OCI-M2 (cell line): ENCODE measurements around the gene RXRA.

Experiments
- DNase-seq: peaks from one replicate; lab custom pipeline; 2025; ENCODE audit not compliant: unreplicated experiment; lab: John Stamatoyannopoulos, UW

RXRA gene

DNA sequence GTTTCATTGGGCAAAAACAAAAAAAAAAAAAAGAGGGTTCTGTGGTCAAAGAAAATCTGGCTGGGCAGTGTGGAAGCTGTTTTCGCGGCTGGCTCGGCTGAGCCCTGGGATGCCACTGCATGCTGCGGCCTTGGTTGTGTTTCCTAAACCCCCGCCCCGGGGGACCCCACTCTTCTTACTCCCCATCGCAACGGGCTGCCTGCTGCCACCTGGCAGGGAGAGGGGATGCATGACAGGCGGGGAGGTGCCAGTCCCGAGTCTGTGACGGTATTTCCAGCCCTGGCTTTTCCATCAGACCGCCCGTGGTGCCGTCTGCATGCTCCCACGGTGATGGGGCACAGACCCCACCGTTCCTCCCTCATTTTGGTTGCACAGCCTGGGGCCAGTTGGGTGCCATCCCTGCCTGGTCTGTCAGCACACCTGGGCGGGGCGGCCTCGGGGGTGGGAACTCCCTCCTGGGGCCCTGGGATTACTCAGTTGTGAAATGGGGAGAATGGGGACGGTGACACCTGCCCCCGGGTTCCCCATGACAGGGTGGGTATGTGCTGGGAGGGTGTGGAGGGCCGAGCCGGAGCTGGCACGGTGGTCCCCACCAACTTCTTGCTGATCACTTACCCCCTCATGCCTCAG, 101.0 kb downstream of the RXRA start:
- no peak for DNase-seq

DNA sequence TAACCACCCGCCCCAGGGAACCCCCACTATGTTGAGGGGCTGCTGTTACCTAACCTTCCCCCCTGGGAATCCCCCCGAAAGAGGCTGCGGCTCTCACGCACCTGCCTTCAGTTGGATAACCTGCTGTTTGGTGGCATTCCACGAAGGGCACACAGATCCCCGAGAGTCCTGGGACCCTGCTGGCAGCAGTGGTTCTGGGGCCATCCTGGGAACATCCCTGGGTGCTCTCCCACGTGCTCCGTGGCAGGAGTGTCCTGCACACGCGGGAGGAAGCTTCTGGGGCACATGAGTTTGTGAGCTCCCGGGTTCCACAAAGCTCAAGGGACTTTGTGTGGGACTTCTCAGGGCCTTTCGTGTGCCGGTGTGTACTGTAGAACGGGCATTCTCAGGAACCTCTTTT, 102.3 kb downstream of the RXRA start:
- DNase-seq, result no peak

DNA sequence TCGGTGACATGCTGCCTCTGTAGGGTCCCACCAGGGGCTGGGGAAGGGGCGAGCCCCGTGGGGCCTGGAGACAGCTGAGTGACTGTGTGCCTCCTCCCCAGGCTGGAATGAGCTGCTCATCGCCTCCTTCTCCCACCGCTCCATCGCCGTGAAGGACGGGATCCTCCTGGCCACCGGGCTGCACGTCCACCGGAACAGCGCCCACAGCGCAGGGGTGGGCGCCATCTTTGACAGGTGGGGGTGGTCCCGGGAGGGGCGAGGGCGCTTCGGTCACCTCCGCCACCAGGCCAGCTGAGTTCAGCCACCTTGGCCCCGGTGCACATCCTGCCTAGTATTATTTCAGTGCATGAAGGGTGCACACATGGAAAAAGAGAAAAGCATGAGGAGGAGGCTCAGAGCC, 102.8 kb downstream of the RXRA start:
- no peak for DNase-seq

DNA sequence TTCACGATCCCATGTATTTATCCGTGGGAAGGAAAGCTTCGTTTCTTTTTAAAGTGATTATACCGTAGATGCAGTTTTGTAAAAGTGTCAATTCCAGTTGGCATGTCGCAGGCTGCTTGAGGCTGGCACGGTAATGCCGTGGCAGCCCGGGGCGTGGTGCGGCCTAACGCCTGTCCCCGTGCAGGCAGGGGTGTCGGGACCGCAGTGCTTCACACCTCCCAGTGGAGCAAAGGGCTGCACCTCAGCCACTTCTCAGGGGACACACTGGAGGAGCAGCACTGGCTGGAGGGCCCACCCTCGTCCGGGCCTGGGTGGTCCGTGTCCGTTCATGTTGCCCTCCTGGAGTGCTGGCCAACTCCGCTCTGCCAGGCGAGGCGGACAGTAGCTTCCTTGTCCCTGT, 103.2 kb downstream of the RXRA start:
- DNase-seq, result no peak

DNA sequence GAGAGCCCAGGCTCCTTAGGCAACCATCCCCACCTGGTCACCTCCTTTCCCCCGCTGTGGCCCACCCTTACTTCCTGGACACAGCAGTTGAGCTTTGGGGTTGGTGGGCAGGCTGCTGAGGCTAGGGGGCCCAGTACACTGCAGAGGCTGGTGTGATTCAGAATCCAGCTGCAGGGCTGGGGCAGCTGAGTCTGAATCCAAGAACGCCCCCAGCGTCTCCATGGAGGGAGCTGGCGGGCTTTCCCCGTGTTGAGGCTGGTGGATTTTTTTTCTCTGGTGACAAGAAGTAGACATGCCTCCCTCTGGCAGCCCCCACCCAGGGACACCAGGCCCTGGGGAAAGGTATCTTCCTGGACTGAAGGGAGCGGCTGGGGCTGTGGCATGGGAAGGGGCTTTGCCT, 104.8 kb downstream of the RXRA start:
- DNase-seq, result no peak

DNA sequence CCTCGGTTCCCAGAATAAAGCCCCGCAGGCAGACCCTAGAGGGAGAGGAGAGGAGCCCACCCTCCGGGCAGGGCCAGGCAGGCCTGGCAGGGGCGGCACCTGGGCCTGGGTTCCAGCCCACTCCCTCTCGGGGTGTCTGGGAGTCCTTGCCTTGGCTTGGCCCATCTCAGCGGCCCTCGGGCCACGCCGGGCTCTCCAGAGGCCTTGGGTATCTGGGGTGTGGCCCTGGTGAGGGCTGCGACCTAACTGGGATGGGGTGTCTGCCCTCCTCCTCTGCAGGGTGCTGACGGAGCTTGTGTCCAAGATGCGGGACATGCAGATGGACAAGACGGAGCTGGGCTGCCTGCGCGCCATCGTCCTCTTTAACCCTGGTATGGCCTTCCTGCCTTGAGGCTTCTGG, 105.4 kb downstream of the RXRA start:
- no peak for DNase-seq

DNA sequence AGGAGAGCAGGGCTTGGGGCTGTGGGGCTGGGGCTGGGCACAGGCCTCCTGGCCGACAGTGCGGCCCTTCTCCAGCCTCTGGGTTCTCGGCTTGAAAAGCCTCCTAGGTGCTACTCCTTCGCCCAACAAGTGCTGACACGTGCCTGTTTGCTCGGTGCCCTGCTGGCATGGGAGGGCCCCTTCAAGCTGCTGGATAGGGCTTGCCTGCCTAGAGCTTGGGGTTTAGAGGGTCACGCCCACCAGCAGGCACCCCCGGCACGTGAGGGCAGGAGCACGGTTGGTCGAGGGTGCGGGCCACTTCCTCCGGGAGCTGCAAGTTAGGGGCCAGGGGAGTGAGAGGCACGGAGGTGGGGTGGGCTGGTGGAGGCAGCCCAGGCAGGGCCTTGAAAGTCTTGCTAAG, 106.2 kb downstream of the RXRA start:
- no peak for DNase-seq

DNA sequence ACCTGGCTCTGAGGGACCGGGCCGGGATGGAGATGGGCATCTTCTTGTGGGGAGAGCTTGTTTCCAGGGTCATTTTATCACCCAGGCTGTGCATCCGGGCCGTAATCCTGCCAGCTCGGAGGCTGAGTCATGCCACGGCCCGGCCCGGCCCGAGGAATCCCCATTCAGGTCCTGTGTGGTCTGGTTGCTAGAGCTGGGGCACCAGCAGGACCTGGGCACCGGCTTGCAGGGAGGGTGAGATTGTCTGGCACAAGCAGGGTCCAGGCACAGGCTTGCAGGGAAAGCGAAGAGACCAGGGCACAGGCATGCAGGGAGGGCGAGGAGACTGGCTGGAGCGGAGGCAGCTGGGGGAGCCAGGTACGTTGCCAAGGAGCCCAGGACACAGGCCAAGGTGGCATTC, 106.8 kb downstream of the RXRA start:
- no peak for DNase-seq

DNA sequence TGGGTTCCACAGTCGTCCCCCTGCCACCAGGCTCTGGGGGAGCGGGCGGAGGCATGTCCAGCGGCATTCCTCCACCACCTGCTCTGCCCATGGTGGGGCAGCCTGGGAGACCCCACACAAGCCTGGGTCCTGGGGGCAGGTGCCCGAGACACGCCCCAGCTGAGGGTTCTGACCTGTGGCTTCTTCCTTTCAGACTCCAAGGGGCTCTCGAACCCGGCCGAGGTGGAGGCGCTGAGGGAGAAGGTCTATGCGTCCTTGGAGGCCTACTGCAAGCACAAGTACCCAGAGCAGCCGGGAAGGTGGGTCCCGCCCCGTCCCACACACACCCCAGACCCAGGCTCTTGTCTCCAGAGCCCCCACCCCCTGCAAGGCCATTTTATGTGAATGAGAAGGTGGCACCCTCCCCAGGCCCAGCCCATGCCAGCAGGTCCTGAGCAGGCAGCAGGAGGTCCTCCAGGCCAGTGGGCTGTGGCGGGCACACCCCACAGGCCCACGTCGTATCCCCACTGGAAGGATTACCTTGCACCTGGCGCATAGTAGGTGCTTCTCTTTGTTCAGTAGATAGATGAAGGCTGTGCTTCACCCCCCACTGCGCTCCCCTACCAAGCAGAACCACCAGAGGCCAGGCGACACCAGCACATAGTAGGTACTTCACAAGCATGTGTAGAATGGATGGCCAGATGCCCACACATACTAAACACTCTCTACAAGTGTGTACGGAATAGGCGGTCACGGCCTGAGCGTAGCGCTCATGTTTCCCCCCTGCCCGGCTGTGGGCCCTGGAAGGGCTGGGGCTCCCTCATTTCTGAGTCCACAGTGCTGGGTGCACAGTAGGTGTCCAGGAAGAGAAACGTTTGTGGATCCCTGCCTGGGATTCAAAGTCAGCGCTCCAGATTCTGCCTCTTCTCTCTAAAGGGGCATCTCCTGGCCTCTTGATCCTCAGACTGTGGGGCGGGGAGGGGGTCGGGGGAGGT, 107.9 kb downstream of the RXRA start:
- no peak for DNase-seq

DNA sequence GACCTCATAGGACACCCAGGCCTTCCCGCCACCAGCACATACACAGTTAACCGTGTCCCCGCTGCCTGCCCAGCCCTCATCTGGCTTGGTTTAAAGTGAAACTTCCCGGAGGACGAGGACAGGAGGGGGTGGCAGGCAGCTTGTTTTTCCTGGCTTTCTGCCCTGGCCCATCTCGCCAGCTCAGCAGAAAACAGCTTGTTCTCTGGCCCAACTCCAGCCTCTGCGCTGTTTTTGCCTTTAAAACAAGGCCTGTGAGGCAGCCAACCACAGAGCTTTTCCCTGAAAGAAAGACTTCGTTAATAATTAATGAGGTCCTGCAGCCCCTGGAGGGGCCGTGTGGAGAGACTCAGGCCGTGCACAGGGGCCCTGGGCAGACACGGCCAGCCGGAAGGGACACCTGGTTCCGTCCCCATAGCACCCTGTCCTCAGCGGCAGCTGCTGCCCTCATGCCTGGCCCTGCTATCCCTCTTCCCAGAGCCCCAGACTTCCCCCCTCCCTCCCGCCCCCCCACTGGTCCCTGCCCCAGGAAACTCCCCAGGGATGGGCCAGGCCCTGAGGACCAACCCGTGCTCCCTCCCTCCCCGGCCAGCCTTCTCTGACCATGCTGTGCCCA, 108.7 kb downstream of the RXRA start:
- no peak for DNase-seq

DNA sequence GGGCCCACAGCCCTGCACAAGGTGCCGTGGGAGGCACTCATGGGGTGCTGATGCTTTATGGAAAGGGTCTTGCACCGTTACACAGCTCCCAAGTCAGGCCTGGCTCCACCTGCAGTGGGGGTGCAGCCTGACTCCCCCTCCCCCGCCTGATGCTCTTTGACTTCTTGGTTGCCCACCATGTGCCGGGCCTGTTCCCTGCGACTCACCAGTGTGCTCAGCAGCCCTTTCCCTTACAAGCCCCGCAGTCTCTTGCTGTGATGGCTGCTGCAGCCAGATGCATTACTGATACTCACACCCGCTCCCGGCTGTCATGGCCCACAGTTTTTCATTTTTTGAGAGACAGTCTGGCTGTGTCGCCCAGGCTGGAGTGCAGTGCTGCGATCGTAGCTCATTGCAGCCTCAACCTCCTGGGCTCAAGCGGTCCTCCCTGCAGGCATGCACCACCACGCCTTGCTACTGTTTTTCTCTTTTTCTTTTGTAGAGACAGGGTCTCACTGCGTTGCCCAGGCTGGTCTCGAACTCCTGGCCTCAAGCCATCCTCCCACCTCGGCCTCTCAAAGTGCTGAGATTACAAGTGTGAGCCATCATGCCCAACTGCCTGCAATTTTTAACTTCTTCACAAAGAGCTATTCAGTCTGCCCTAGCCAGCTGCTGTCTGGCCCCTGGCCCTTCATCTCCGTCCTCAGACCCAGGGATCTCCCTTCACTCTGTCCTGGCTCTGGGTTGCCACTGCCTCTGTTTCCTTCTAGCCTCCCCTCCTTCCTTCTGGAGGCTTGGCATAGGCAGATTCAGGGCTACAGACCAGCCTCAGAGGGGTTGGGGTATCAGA, 109.5 kb downstream of the RXRA start:
- no peak for DNase-seq

DNA sequence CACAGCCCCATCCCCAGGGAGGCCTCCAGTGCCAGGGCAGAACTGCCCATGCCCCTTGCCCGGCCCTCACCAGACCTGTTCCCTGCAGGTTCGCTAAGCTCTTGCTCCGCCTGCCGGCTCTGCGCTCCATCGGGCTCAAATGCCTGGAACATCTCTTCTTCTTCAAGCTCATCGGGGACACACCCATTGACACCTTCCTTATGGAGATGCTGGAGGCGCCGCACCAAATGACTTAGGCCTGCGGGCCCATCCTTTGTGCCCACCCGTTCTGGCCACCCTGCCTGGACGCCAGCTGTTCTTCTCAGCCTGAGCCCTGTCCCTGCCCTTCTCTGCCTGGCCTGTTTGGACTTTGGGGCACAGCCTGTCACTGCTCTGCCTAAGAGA, 110.1 kb downstream of the RXRA start:
- DNase-seq, result no peak

DNA sequence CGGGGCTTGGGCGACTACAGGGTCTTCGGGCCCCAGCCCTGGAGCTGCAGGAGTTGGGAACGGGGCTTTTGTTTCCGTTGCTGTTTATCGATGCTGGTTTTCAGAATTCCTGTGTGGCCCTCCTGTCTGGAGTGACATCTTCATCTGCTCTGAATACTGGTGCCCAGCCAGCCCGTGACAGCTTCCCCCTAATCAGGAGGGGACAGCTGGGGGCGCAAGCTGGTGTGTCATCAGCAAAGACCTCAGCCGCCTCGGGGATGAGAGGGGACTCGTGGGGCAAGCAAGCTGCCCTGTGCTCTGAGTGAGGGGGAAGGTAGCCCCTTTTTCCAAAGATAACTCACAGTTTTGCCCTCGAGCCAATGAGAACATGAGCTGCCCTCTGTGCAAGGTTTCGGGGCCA, 110.7 kb downstream of the RXRA start:
- no peak for DNase-seq

DNA sequence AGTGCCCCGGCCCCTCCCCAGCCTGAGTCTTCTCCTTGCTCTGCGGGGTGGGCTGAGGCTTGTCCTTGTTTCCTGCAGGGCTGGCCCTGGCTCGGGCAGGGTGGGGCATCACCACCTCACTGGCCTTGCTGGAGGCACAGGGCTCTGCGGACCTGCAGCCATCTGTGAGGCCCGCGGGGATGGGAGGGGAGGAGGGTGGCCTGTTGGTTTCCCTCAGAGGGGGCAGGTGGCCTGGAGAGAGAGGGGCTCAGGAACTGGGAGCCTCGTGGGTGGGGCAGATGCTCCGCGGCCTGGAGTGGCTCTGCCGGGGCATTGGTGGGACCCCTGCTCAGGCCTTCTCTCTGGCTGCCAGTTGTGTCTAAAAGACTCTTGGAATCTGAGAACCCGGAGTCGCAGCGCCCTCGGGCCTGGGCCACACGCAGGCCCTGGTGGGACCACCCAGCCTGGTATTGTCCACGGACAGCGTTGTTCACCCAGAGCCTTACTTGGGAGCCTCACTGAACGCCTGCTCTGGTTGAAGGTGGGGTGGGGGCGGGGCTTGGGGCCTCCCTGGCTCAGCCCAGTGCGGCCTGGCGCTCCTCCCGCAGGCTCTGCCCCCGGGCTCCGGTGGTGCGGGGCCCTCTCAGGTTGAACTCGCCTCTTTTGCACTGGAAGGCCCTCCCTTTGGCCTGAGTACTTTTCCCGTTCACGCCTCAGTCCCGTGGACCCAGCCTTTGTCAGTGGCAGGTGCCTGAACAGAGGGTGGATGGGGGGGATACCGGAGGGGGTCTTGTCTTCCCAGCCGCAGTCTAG, 111.3 kb downstream of the RXRA start:
- no peak for DNase-seq

DNA sequence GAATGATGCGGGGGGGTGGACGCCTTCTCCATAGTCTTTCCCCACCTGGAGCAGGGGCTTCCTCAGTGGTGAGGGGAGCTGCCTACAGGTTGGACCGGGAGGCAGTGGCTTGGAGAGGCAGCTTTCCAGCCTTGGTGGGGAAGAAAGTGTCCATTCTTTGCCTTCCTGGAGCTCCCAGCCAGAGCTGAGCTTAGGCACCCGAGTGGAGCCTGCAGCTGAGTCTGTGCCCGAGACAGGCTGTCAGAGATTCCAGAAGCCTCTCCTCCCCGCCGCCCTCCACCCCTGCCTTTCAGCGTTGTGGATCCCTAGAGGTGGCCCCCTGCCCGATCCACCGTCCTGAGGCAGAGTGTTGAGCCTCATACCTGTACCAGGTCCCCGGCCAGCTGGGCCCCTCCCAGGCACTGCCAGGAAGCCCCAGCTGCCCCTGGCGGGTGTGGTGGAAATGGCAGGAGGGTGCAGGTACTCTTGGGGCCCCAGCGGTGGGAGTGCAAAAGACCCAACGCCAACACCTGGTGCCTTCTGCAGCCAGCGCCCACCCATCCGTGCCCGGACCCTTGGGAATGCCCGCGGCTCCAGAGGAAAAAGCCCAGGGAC, 112.0 kb downstream of the RXRA start:
- no peak for DNase-seq

DNA sequence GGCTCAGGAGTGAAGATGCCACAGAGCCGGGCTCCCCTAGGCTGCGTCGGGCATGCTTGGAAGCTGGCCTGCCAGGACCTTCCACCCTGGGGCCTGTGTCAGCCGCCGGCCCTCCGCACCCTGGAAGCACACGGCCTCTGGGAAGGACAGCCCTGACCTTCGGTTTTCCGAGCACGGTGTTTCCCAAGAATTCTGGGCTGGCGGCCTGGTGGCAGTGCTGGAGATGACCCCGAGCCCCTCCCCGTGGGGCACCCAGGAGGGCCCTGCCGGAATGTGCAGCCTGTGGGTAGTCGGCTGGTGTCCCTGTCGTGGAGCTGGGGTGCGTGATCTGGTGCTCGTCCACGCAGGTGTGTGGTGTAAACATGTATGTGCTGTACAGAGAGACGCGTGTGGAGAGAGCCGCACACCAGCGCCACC, 113.1 kb downstream of the RXRA start:
- DNase-seq, result no peak

DNA sequence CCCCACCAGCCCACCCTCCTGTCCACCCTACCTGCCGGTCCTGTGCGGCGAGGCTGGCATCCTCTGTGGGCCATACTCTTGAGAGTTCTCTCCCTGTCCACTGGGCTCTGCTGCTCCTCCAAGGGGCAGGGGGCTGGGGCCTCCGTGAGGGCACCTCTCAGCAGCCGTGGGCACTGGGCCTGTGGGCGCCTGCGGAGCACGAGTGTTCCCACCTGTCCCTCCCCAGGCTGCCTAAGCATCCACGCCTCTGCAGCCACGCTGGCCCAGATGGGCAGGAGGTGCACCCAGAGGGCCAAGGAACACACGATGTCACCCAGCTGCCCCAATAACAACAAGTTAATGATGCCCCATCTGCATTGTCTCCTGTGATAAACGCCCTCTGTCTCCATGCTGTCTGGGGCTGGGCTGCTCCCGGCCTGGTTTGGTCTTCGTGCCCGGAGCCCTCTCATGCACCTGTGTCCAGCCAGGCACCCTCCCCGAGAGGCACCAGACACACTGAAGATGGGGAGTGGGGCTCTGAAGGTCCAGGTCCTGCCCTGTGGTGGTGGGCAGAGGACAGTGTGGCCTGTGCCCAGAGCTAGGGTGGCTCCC, 114.5 kb downstream of the RXRA start:
- no peak for DNase-seq

DNA sequence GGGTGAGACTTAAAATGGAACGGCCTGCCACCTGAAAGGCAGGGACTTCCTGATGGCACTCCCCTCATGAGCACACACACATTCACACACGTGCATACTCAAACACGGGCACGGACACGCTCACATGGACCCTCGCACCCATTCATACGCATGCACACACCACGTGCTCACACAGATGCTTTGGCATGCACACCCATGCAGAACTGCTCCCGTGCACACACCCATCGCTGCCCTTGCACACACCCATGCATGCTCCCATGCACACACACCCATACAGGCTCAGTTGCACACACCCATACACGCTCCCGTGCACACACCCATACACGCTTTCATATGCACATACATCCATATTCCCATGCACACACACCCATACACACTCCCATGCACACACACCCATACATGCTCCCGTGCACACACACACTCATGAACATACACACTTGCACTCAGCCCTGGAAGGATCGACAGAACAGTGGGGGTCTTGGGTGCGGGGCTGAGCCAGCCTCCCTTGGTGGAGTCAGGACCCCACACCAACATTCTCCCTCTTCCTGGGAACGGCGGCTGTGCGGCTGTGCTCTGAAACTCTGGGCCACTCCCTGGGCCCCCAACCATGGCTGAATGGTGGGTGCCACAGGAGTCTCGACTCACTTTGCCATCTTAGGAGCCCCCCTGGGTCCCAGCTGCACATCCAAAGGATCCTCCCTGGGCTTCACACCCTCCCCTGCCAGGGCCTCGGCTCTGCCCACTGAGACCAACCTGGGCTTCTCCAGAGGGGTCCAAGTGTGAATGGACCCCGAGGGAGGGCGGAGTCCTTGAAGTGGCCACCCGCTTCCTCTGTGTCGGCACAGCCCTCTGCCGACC, 115.2 kb downstream of the RXRA start:
- no peak for DNase-seq

DNA sequence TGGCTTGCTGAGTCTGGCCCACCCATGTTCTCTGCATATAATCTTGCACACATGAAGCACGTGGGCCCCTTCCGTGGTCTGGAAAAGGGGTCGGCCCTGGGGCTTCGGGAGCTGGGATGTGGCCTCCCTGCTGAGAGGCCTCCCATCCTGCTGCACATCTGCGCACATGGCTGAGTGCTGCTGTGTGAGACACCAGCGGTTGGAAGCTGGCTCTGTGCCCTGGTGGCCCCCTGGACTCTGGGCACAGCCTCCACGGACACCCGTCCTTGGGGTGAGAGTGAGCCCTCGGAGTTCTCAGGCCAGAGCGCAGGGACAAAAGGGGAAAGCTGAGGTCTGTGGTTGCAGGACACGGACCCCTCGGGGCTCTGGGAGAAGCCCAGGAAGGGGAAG, 115.8 kb downstream of the RXRA start:
- no peak for DNase-seq
